ENCODE data around the gene ZFTA. TPM values are rescaled to one million over a fixed set of nuclear protein-coding genes. Genes with fewer than 3 reads are reported as not detected.

Gene ZFTA
- total RNA-seq: 12.1 and 13.3 TPM in 2 replicates

DNA sequence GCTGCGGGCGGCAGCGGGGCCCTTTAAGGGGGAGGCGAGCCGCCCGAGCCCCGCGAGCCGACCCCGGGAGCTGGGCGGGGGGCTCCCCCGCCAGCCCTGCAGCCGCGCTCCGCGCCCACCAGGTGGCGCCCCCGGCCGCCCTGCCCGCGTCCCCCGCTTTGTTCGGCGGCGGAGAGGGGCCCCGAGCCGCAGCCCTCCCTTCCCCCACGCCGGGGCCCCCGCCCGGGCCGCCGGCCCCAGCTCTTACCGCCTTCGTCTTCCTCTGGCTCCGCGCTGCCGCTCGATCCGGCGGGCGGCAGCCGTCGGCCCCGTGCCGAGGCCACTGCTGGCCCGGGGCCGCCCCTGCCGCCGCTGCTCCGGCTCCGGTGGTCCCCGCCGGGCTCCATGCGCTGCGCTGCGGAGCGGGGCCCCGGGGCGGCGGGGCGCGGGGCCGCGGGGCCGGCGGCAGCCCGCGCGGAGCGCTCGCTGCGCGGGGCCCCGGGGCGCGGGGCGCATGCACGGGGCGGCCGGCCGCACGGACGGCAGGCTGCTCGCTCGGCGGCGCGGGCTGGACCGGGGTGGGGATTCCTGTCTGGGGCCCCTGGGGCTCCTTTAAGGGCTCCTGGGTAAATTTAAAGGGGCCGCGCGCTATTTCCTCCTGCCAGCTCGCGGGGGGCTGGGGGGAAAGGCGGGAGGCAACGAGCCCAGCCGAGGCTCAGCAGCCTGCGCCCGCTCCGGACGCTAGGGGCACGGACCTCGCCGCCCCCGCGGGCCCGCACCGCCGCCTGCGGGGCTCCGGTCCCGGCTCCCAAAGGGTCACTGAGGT, at the start of gene ZFTA:
Gene ZFTA, minus strand, starts transcription at position 539 of the 805 bp plus-strand sequence. Its CDS starts 153 bp downstream, at position 386.

DNA sequence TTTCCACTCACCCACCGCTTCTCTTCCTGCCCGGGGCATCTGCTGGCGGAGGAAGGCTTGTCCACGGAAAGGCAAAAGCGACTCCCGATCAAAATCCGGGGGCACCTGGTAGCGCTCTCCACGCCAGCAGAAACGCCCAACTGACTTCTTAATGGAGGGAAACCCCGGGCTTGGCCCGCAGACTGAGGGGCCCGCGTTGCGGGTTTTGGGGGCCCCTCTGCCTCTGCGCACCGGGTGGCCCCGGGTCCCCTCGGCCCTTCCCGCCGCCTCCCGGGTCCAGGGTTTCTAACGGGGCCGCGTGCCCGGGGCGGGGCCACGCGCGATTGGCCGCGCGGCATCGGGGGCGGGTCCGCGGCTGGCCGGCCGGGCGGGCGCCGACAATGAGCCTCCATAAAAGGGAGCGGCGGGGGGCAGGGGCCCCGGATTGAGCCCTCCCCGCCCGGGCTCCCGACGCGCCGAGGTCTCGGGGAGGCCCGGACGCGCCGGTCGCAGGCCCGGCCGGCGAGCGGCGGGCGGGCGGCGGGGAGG, 44.5 kb upstream of the ZFTA start, which contains the start of gene SPINDOC:
Gene SPINDOC, plus strand, starts transcription at position 422 of the 528 bp plus-strand sequence. CDS start 231 bp downstream, outside the sequence.

Other genes with a start within 250 kb of the ZFTA start
- 29.1 and 43.8 TPM in 2 replicates for gene PLAAT4, start 232.0 kb downstream of the ZFTA start, total RNA-seq
- not detected in 2 replicates for gene PLAAT2, start 205.4 kb downstream of the ZFTA start, total RNA-seq
- 6.6 and 12.2 TPM in 2 replicates for gene PLAAT3, start 154.3 kb downstream of the ZFTA start, total RNA-seq
- gene ATL3, start 97.4 kb downstream of the ZFTA start, total RNA-seq: 84.5 and 94.5 TPM in 2 replicates
- 85.1 and 103 TPM in 2 replicates for gene RTN3, start 87.3 kb downstream of the ZFTA start, total RNA-seq
- gene SPINDOC, start 44.7 kb upstream of the ZFTA start, total RNA-seq: 17.7 and 26.2 TPM in 2 replicates
- gene MARK2, start 70.3 kb upstream of the ZFTA start, total RNA-seq: 14.7 and 15.8 TPM in 2 replicates
- gene RCOR2, start 148.4 kb upstream of the ZFTA start, total RNA-seq: 1.7 and 3.0 TPM in 2 replicates
- gene NAA40, start 170.2 kb upstream of the ZFTA start, total RNA-seq: 7.2 and 17.5 TPM in 2 replicates
- 673 and 820 TPM in 2 replicates for gene COX8A, start 205.8 kb upstream of the ZFTA start, total RNA-seq
- gene OTUB1, start 217.7 kb upstream of the ZFTA start, total RNA-seq: 111 and 116 TPM in 2 replicates

Measured in myometrial cell (primary cell).